ENCODE results near the gene NAPG.
"Not testable (repeated sequence)": the region's sequence is repeated elsewhere in the genome, so short reads cannot be mapped to it uniquely, and the experiment has no call there.

NAPG gene

GRCh38 chr18:10497206-10497749 lies 28.5 kb upstream of the NAPG start:
- H3K36me3 Mint-ChIP-seq (ENCODE audit: low read depth): no peaks in the 10 kb centered on the region
- no peak overlapping the region for H3K4me3 Mint-ChIP-seq
- peaks cover 6% of the 10 kb centered on the region for H3K4me1 Mint-ChIP-seq (ENCODE audit: low read depth)
- no peak overlapping the region for H3K27ac Mint-ChIP-seq
- peaks cover 28% of the 10 kb centered on the region for H3K27me3 Mint-ChIP-seq (ENCODE audit: low read depth)
- H3K9me3 Mint-ChIP-seq: no peaks in the 10 kb centered on the region

DNA sequence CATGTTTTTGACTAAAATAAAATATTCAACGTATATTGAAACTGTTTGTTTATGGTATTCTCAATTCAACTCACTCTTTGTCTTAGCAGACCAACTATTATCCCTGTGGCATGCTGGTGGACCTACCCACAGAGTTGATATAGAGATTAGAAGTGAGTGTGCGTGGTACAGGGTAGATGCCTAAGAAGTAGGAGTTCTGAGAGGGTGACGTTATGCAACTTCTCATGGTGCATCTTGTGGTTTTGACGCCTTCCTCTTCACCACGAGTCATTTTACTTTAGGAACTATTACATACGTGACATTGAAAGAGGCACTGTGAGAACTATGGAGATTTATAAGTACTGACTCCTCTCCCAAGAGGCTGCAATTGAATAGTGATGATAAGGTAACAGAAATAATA lies 26.6 kb upstream of the NAPG start:
- Mint-ChIP-seq H3K9me3 (peaks cover 2% of the 10 kb centered on the region), H3K4me3 (no peak overlapping the region)

DNA sequence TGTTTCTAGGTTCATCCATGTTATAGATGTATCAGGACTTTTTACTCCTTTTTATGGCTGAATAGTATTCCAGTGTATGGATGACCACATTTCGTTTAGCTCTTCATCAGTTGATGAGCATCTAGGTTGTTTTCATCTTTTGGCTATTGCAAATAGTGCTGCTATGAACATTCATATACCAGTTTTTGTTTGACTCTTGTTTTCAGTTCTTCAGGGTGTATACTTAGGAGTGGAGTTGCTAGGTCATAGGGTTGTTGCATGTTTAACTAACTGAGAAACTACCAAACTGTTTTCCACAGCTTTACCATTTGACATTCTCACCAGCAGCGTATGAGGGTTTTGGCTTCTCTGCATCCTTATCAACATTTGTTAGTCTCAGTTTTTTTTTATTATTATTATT lies 25.8 kb upstream of the NAPG start:
- no peak overlapping the region for H3K27ac Mint-ChIP-seq
- H3K36me3 Mint-ChIP-seq (ENCODE audit: low read depth): no peaks in the 10 kb centered on the region
- peaks cover 6% of the 10 kb centered on the region for H3K4me1 Mint-ChIP-seq (ENCODE audit: low read depth)
- peaks cover 37% of the 10 kb centered on the region for H3K27me3 Mint-ChIP-seq (ENCODE audit: low read depth)
- peaks cover 8% of the 10 kb centered on the region for H3K9me3 Mint-ChIP-seq
- no peak overlapping the region for H3K4me3 Mint-ChIP-seq

More for the DNA sequence above, 26.6 kb upstream of the NAPG start:
- H3K36me3 Mint-ChIP-seq (ENCODE audit: low read depth): no peaks in the 10 kb centered on the region
- no peak overlapping the region for H3K27ac Mint-ChIP-seq
- H3K27me3 Mint-ChIP-seq (ENCODE audit: low read depth): peaks cover 37% of the 10 kb centered on the region
- H3K4me1 Mint-ChIP-seq (ENCODE audit: low read depth): peaks cover 6% of the 10 kb centered on the region

- Mint-ChIP-seq H3K27me3 (ENCODE audit: low read depth) (peaks cover 15% of the 10 kb centered on the region), H3K9me3 (peaks cover 22% of the 10 kb centered on the region), H3K4me1 (ENCODE audit: low read depth) (peaks cover 2% of the 10 kb centered on the region), H3K36me3 (ENCODE audit: low read depth) (peaks cover 2% of the 10 kb centered on the region), H3K27ac (no peak overlapping the region), H3K4me3 (no peak overlapping the region)
These were observed 21.1 kb upstream of the NAPG start for GRCh38 chr18:10504723-10505122.

DNA sequence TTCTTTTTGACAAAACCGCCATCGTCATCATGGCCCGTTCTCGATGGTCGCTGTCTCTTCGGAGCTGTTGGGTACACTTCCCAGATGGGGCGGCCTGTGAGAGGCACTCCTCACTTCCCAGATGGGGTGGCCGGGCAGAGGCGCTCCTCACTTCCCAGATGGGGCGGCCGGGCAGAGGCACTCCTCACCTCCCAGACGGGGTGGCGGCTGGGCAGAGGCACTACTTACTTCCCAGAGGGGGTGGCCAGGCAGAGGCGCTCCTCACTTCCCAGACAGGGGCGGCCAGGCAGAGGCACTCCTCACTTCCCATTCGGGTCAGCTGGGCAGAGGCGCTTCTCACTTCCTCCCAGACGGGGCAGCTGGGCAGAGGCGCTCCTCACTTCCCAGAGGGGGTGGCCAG lies 19.9 kb upstream of the NAPG start:
- not testable (repeated sequence) for H3K4me1 Mint-ChIP-seq (ENCODE audit: low read depth); H3K4me3 Mint-ChIP-seq; H3K27ac Mint-ChIP-seq; H3K36me3 Mint-ChIP-seq (ENCODE audit: low read depth)
- Mint-ChIP-seq H3K27me3 (ENCODE audit: low read depth) (peaks cover 18% of the 10 kb centered on the region), H3K9me3 (peaks cover 22% of the 10 kb centered on the region)

- H3K36me3 Mint-ChIP-seq (ENCODE audit: low read depth): peaks cover 2% of the 10 kb centered on the region
These were observed 17.2 kb upstream of the NAPG start for GRCh38 chr18:10508591-10508990.

GRCh38 chr18:10511236-10511635 lies 14.6 kb upstream of the NAPG start:
- H3K27me3 Mint-ChIP-seq (ENCODE audit: low read depth): peaks cover 31% of the 10 kb centered on the region
- H3K4me1 Mint-ChIP-seq (ENCODE audit: low read depth): no peaks in the 10 kb centered on the region
- no peak overlapping the region for H3K27ac Mint-ChIP-seq
- peaks cover 14% of the 10 kb centered on the region for H3K9me3 Mint-ChIP-seq
- H3K36me3 Mint-ChIP-seq (ENCODE audit: low read depth): peaks cover 2% of the 10 kb centered on the region
- no peak overlapping the region for H3K4me3 Mint-ChIP-seq

More at GRCh38 chr18:10508591-10508990, 17.2 kb upstream of the NAPG start:
- Mint-ChIP-seq H3K27me3 (ENCODE audit: low read depth) (peaks cover 15% of the 10 kb centered on the region), H3K27ac (no peak overlapping the region), H3K4me3 (no peak overlapping the region), H3K4me1 (ENCODE audit: low read depth) (no peaks in the 10 kb centered on the region), H3K9me3 (peaks cover 22% of the 10 kb centered on the region)

DNA sequence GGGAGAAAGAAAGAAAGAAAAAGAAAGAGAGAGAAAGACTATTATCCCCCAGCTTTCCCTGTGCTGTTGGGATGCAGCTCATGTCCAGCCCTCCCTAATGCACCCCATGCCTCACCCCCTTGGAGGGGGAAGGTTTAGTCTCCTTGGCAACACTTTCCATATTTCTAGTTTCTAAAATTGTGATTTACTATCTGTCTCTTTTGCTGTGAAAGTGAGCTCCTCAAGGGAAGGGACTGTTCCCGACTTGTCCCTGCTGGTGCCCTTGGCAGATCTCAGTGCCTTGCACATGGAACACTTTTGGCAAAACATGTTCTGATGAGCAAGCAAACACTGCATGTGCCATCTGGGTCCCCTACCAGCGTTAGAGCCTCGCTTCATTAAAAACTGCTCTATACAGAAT lies 11.7 kb upstream of the NAPG start:
- Mint-ChIP-seq H3K27ac (no peak overlapping the region), H3K4me3 (no peak overlapping the region), H3K36me3 (ENCODE audit: low read depth) (no peaks in the 10 kb centered on the region), H3K4me1 (ENCODE audit: low read depth) (no peaks in the 10 kb centered on the region), H3K9me3 (no peaks in the 10 kb centered on the region), H3K27me3 (ENCODE audit: low read depth) (peaks cover 56% of the 10 kb centered on the region)

- Mint-ChIP-seq H3K4me3 (no peak overlapping the region), H3K4me1 (ENCODE audit: low read depth) (peaks cover under 1% of the 10 kb centered on the region), H3K36me3 (ENCODE audit: low read depth) (no peaks in the 10 kb centered on the region), H3K9me3 (no peaks in the 10 kb centered on the region), H3K27ac (no peak overlapping the region), H3K27me3 (ENCODE audit: low read depth) (peaks cover 61% of the 10 kb centered on the region)
These were observed 11.2 kb upstream of the NAPG start for GRCh38 chr18:10514601-10515000.

DNA sequence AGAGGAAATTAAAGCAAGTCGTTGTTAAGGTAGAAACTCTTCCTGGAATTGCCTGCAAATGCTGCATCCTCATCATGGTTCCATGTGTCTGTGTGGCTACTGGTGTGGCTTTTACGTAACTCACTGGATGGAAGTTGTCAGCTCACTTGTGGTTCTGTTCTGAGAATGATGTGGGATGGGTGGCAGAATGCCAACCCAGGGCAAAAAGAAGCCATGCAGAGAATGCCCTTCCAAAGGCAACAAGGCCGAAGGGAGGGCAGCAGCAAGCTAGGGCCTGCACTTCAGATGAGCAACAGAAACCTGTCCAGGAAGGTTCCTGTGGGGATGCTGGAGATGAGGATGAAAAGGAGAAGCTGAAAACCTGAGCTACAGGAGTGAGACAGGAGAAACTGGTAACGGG lies 10.4 kb upstream of the NAPG start:
- Mint-ChIP-seq H3K27me3 (ENCODE audit: low read depth) (peaks cover 67% of the 10 kb centered on the region), H3K9me3 (no peaks in the 10 kb centered on the region), H3K4me3 (no peak overlapping the region), H3K4me1 (ENCODE audit: low read depth) (peaks cover 5% of the 10 kb centered on the region), H3K36me3 (ENCODE audit: low read depth) (no peaks in the 10 kb centered on the region), H3K27ac (no peak overlapping the region)

DNA sequence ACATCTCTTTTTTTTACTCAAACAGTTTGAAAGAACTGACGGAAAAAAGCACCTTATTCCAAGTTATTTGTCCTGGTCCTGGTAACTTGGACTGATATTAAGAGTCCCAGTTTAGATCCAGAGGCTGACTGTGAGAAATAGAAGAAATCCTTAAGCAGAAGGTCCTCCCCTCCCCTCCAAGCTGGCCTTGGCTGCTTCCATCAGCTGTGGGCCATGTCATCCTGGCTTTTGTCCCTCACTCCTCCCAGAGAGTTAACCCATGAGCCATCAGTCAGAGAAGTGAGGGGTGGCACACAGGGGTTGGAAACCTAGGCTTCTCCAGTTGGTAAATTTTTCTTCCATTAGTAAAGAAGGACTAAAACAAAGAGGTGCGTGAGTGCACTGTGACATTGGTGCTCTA lies 9.7 kb upstream of the NAPG start:
- Mint-ChIP-seq H3K4me1 (ENCODE audit: low read depth) (peaks cover 5% of the 10 kb centered on the region), H3K27ac (no peak overlapping the region), H3K27me3 (ENCODE audit: low read depth) (peaks cover 62% of the 10 kb centered on the region), H3K36me3 (ENCODE audit: low read depth) (no peaks in the 10 kb centered on the region), H3K9me3 (no peaks in the 10 kb centered on the region), H3K4me3 (no peak overlapping the region)

- Mint-ChIP-seq H3K4me1 (ENCODE audit: low read depth) (peaks cover 5% of the 10 kb centered on the region), H3K27me3 (ENCODE audit: low read depth) (peaks cover 69% of the 10 kb centered on the region), H3K9me3 (no peaks in the 10 kb centered on the region), H3K27ac (no peak overlapping the region), H3K4me3 (no peak overlapping the region), H3K36me3 (ENCODE audit: low read depth) (no peaks in the 10 kb centered on the region)
These were observed 7.1 kb upstream of the NAPG start for GRCh38 chr18:10518595-10519255.

GRCh38 chr18:10519366-10519765 lies 6.5 kb upstream of the NAPG start:
- Mint-ChIP-seq H3K4me3 (no peak overlapping the region), H3K36me3 (ENCODE audit: low read depth) (no peaks in the 10 kb centered on the region), H3K9me3 (no peaks in the 10 kb centered on the region), H3K4me1 (ENCODE audit: low read depth) (peaks cover 6% of the 10 kb centered on the region), H3K27me3 (ENCODE audit: low read depth) (peaks cover 63% of the 10 kb centered on the region), H3K27ac (no peak overlapping the region)

DNA sequence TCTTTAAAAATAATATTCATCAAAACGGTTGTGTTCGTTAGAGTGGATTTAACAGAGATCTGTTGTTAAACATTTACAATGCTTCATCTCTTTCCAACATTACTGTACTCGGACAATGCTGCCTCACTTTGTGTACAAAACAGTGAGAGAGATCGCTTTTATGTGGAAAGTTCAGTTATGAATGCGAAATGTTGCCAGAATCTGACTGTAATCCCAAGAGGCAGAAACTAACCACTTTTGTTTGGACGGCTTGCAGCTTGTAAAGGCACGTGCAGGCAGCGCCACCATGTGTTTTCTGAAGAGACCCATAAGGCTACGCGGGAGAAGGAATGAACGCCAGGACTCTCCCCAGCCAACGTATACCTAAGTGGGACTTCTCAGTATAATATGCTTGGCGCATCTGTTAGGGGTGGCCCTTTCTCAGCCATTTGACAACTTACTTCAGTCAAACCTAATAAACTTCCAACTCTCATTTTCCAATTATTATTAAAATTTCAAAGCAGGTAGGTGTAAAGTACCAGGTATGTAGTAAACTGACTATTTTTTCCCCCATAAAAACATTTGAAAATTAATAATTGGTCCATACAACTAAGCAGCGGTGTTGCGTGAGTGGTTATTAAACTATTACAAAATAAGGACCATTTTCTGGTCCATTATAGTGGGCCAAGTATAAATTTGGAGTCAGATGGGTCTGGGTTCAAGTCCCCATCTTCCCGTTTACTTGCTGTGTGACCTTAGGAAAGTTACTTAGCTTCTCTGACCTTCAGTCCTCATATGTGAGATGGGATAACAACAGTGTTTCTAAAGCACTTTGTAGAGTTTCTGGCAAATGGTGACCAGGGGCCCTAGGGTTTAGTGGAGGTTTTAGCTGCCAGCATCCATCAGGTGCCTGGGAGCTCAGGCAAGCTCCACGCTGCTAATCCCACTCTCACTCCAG lies 5.6 kb upstream of the NAPG start:
- Mint-ChIP-seq H3K4me3 (no peak overlapping the region), H3K9me3 (no peaks in the 10 kb centered on the region), H3K27ac (no peak overlapping the region), H3K4me1 (ENCODE audit: low read depth) (peaks cover 15% of the 10 kb centered on the region), H3K27me3 (ENCODE audit: low read depth) (peaks cover 63% of the 10 kb centered on the region), H3K36me3 (ENCODE audit: low read depth) (no peaks in the 10 kb centered on the region)

DNA sequence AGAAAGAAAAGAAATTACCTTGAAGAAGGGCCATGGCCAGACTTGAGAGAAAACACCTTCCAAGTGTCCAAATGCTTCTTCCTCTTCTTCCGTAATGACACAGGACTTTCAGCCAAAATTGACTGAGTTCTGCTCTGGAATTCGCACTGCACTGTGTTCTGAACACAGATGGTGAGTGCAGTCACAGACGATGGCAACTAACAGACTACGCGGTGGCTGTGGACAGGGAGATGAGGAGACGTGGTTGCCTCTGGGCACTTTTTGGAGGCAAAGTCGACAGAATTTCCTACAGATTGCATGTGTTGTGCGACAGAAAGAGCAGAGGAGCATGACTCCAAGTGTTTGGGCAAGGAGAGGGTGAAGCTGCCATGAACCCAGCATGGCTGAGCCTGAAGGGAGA lies 4.3 kb upstream of the NAPG start:
- Mint-ChIP-seq H3K36me3 (ENCODE audit: low read depth) (no peaks in the 10 kb centered on the region), H3K4me1 (ENCODE audit: low read depth) (peaks cover 17% of the 10 kb centered on the region), H3K9me3 (no peaks in the 10 kb centered on the region), H3K4me3 (no peak overlapping the region), H3K27ac (no peak overlapping the region), H3K27me3 (ENCODE audit: low read depth) (peaks cover 51% of the 10 kb centered on the region)
